OCI-LY7 (cell line): Measurements from ENCODE around the gene SERPINB13. TPM values are rescaled to one million over a fixed set of nuclear protein-coding genes. Genes with fewer than 3 reads are reported as not detected.
"Not testable (repeated sequence)": the region's sequence is repeated elsewhere in the genome, so short reads cannot be mapped to it uniquely, and the experiment has no call there.

Experiments
- BruUV-seq: library from RNA; stranded (reverse); fragments of 400-500 nt; replicated peaks from 2 replicates; lab custom pipeline; 2021; lab: Mats Ljungman, UMichigan
- CTCF ChIA-PET: fragments of 300-600 bp; sonication (Branson Sonifier 250); formaldehyde crosslinking; loops from one replicate; lab custom pipeline; 2022; ENCODE audit warnings: antibody characterized with exemption; ENCODE audit not compliant: unreplicated experiment; lab: Charles Lee
- POLR2A ChIA-PET: fragments of 300-600 bp; sonication (Branson Sonifier 250); formaldehyde crosslinking; loops from one replicate; lab custom pipeline; 2022; ENCODE audit warnings: antibody characterized with exemption; lab: Charles Lee
- DNase-seq: peaks from one replicate; pipeline ENCODE4 v3.0.0-alpha.2; 2015; ENCODE audit warnings: low spot score
- H2AFZ ChIP-seq: fragments of 200-600 bp; sonication (generic), shearing (Covaris generic); 2 replicates; pipeline ENCODE4 v1.6.1; 2014; ENCODE audit warnings: mild to moderate bottlenecking, antibody characterized with exemption, low read length, moderate library complexity
- H3K27ac ChIP-seq: fragments of 200-600 bp; sonication (generic); 2 replicates; pipeline ENCODE4 v1.5.1; 2014; ENCODE audit warnings: mixed run types, low read depth, mild to moderate bottlenecking, moderate library complexity, low read length, inconsistent platforms; ENCODE audit not compliant: poor library complexity, severe bottlenecking
- H3K36me3 ChIP-seq: fragments of 200-600 bp; sonication (generic); 2 replicates; pipeline ENCODE4 v1.6.1; 2014; ENCODE audit warnings: mild to moderate bottlenecking, antibody characterized with exemption, low read length, moderate library complexity, mixed read lengths; ENCODE audit not compliant: insufficient read depth
- H3K4me1 ChIP-seq: fragments of 200-600 bp; sonication (generic); 2 replicates; pipeline ENCODE4 v1.5.1; 2014; ENCODE audit warnings: mild to moderate bottlenecking, low read length; ENCODE audit not compliant: insufficient read depth, poor library complexity, severe bottlenecking
- H3K4me2 ChIP-seq: fragments of 200-600 bp; sonication (generic); 2 replicates; pipeline ENCODE4 v1.6.1; 2014; ENCODE audit warnings: mild to moderate bottlenecking, low read length
- H3K4me3 ChIP-seq: fragments of 200-600 bp; sonication (generic); 2 replicates; pipeline ENCODE4 v1.5.1; 2014; ENCODE audit warnings: mild to moderate bottlenecking, low read depth, low read length; ENCODE audit not compliant: poor library complexity, severe bottlenecking
- H3K79me2 ChIP-seq: fragments of 200-600 bp; sonication (generic); 2 replicates; pipeline ENCODE4 v1.6.1; 2016; ENCODE audit warnings: low read depth, mild to moderate bottlenecking, low read length, moderate library complexity, mixed read lengths; ENCODE audit not compliant: insufficient read depth
- H3K9me2 ChIP-seq: fragments of 200-600 bp; sonication (generic); 2 replicates; pipeline ENCODE4 v1.6.1; 2016; ENCODE audit warnings: mild to moderate bottlenecking, low read length, mixed read lengths; ENCODE audit not compliant: insufficient read depth
- H3K9me3 ChIP-seq: fragments of 200-600 bp; sonication (generic); 2 replicates; pipeline ENCODE4 v1.6.1; 2014; ENCODE audit warnings: mild to moderate bottlenecking, mixed run types, low read length, mixed read lengths
- H4K20me1 ChIP-seq: fragments of 200-600 bp; sonication (generic); 2 replicates; pipeline ENCODE4 v1.6.1; 2014; ENCODE audit warnings: mild to moderate bottlenecking, antibody characterized with exemption, low read length, moderate library complexity, mixed read lengths; ENCODE audit not compliant: insufficient read depth
- CTCF ChIP-seq: fragments of 200-600 bp; sonication (generic); conservative IDR thresholded peaks from 2 replicates; pipeline ENCODE4 v1.5.1; 2014; ENCODE audit warnings: mild to moderate bottlenecking, antibody characterized with exemption, low read length, moderate library complexity, mixed read lengths
- intact Hi-C: fragments of 100-400 bp; cut with micrococcal nuclease; formaldehyde crosslinking; loops from one replicate; pipeline ENCODE4 v1.10.0; 2022; ENCODE audit not compliant: unreplicated experiment
- total RNA-seq, 2 experiments: library from RNA; depleted of rRNA in 1 of 2; stranded (reverse); fragments of >200 nt in 1 of 2; shearing (Covaris generic) in 1 of 2; gene quantifications; 2 replicates each; pipeline ENCODE4 v1.2.3, GENCODE V29; 2014 to 2022

Gene SERPINB13
- total RNA-seq, 2 experiments from 2014 or later, result not detected

- H3K36me3 ChIP-seq, result no peaks in the 10 kb centered on the region
- no peak overlapping the region for H3K4me2 ChIP-seq
- CTCF ChIA-PET, result no interaction called here
- no peaks in the 10 kb centered on the region for H3K4me1 ChIP-seq
- no peak overlapping the region for H3K4me3 ChIP-seq
- H3K9me2 ChIP-seq, result no peaks in the 10 kb centered on the region
- intact Hi-C loops, result no loop called here
- no peaks in the 10 kb centered on the region for H3K79me2 ChIP-seq
- H4K20me1 ChIP-seq, result no peaks in the 10 kb centered on the region
- POLR2A ChIA-PET, result no interaction called here
- no peak overlapping the region for H2AFZ ChIP-seq
- no peak overlapping the region for H3K27ac ChIP-seq
- BruUV-seq, result no TSS peak
- no peak for TF ChIP-seq CTCF
- H3K9me3 ChIP-seq, result no peaks in the 10 kb centered on the region
- no peak for DNase-seq
Measured at GRCh38 chr18:63637703-63638102, 50.6 kb downstream of the SERPINB13 start.

GRCh38 chr18:63641157-63641680, 54.1 kb downstream of the SERPINB13 start:
- H3K4me2 ChIP-seq, H3K27ac ChIP-seq, H3K9me2 ChIP-seq, H3K9me3 ChIP-seq, H3K36me3 ChIP-seq, H4K20me1 ChIP-seq, CTCF ChIA-PET, H3K4me3 ChIP-seq, DNase-seq, H3K79me2 ChIP-seq, H3K4me1 ChIP-seq, POLR2A ChIA-PET, intact Hi-C loops, H2AFZ ChIP-seq, BruUV-seq: not testable (repeated sequence)

GRCh38 chr18:63642668-63643356, 55.7 kb downstream of the SERPINB13 start:
- not testable (repeated sequence) for H3K4me3 ChIP-seq, BruUV-seq

GRCh38 chr18:63644142-63644541, 57.0 kb downstream of the SERPINB13 start, which contains the start of gene SERPINB4:
TSS of gene SERPINB4 (minus strand) at chr18:63644256. CDS start at chr18:63643577, 679 bp downstream.
- H3K9me2 ChIP-seq, H4K20me1 ChIP-seq, H3K4me1 ChIP-seq, H3K4me2 ChIP-seq, H3K79me2 ChIP-seq, H3K9me3 ChIP-seq, CTCF ChIA-PET, H2AFZ ChIP-seq, intact Hi-C loops, H3K4me3 ChIP-seq, POLR2A ChIA-PET, DNase-seq, H3K36me3 ChIP-seq, H3K27ac ChIP-seq, BruUV-seq: not testable (repeated sequence)

More at GRCh38 chr18:63642668-63643356, 55.7 kb downstream of the SERPINB13 start:
- H3K4me2 ChIP-seq, DNase-seq, H3K4me1 ChIP-seq, H3K9me3 ChIP-seq, H3K27ac ChIP-seq, H2AFZ ChIP-seq, H3K79me2 ChIP-seq, H4K20me1 ChIP-seq, H3K9me2 ChIP-seq, intact Hi-C loops, H3K36me3 ChIP-seq, CTCF ChIA-PET: not testable (repeated sequence)
- POLR2A ChIA-PET, result interaction anchor here (0.7 kb wide), 1 partner anchor 1512 kb away, joined by 3 read pairs; no protein-coding TSS in a partner anchor

- H3K9me3 ChIP-seq, H3K4me2 ChIP-seq, H2AFZ ChIP-seq, H3K9me2 ChIP-seq, H4K20me1 ChIP-seq, POLR2A ChIA-PET, DNase-seq, H3K36me3 ChIP-seq, H3K79me2 ChIP-seq, H3K4me3 ChIP-seq, intact Hi-C loops, CTCF ChIA-PET, H3K4me1 ChIP-seq, H3K27ac ChIP-seq, BruUV-seq: not testable (repeated sequence)
Measured at GRCh38 chr18:63644694-63645093, 57.6 kb downstream of the SERPINB13 start.
